Mammary epithelial cell (primary cell): ENCODE measurements around the gene ULK4.

Experiments
- CTCF ChIP-seq, 2 donors: IDR thresholded peaks in 1 of 2; conservative IDR thresholded peaks in 1 of 2; 2 replicates each; pipeline ENCODE4 v1.5.1; 2011 to 2012; ENCODE audit warnings: inconsistent platforms in 2 of 2, low read length in 2 of 2, mild to moderate bottlenecking in 2 of 2, control low read depth in 1 of 2, low read depth in 1 of 2; ENCODE audit not compliant: insufficient read depth in 1 of 2; ENCODE audit errors: extremely low read depth in 1 of 2
- EZH2 ChIP-seq: IDR thresholded peaks from 2 replicates; pipeline ENCODE4 v1.6.1; 2012; ENCODE audit warnings: low read length, inconsistent platforms, borderline replicate concordance

GRCh38 chr3:41710646-41711388 is 251.1 kb downstream of the ULK4 start:
- TF ChIP-seq CTCF (conservative IDR thresholded peaks at IDR 0.05 in 1 of 2, IDR thresholded peaks at IDR 0.05 in 1 of 2; ENCODE audit: extremely low read depth in 1 of 2, insufficient read depth in 1 of 2, low read depth in 1 of 2, low read length in 2 of 2) (no peak), EZH2 (no peak)
